ENCODE results near the gene ASS1.

ASS1 gene

DNA sequence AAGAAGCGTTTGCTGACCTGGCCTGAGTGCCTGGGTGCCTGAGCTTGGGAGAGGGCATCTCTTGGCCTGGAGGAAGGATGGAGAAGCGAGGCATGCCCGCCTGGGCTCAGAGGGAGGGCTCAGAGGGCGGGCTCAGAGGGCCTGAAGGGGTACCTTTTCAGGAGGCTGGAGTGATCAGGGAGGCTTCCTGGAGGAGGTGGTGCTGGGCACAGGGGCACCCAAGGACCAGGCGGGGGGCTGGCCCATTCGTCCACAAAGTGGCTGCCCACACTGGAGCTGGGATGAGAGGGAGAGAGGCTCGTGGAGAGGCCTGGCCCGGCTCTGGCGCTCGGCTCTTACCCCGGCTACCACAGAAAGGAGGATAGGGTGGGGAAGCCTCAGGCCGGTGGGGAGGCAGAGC is 32.8 kb downstream of the ASS1 start:
- no peak for DNase-seq

DNA sequence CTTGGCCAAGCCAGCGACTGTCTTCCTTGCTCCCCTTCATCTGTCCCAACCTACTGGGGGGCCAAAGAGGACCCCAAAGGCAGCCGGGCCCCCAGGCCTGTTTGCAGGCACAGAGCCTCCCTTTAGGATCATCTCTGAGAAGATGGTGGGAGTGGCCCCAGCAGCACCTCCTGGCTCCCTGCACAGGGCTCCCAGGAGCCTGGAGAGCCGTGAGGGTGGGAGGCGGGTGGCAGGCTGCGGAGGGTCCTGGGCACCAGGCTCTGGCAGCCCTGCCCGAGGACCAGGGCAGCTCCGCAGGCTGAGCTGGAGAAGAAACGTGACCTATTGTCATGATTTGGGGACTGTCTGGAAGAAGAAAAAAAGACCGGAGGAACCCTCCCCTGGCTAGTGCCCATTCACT is 33.4 kb downstream of the ASS1 start:
- no peak for DNase-seq

DNA sequence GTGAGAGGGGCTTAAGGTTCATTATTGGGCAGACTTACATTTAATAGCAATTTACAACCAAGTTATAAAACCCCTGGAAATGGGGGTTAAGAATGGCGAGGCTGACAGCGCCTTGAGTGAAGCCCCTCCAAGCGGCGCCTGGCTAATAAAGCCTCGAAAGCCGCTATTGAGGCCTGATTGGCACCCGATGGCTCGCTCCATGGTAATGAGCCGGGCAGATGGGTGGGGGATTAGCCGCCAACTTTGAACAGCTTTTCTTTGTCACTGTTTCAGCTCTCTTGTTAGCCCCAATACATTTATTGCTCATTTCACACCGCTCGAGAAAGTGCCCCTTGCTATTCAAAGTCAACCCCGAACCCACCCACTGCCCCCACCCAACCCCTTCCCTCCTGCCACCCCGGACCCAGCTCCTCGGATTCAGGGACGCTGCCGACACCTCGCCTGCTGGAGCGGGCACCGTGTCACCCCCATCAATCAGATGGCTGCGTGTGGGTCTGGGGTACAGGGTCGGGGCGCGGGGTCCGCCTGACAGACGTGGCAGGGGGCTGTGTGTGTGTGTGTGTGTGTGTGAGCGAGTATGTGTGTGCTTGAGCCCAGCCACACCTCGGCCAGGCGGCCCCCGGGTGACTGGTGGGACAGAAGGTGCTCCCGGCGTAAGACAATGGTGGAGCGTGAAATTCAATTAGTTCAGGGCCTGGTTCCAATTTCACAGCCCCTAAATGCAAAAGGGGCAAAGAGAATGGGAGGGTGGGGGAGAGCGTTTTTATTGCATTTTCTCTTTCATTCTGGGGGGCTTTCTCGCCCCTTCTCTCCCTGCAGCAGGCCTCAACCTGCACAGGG is 34.2 kb downstream of the ASS1 start:
- DNase-seq: no peak

DNA sequence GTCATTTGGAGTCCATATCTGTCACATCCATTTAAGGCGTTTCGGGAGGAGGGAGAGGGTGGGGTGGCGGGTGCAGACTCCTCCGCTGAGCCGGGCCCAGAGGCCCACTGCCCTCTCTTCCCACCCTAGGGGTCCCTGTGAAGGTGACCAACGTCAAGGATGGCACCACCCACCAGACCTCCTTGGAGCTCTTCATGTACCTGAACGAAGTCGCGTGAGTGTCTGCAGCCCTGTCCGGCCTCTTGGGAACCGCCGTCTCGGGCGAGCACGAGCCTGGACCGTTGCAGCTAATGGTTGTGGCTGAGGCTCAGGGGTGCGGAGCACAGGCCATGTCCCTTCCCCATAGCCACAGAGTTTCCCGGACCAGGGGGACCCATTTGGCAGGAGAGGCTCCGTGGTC is 34.8 kb downstream of the ASS1 start:
- DNase-seq: no peak

- no peak for DNase-seq
Observed at GRCh38 chr9:130480673-130481072, 35.9 kb downstream of the ASS1 start.

GRCh38 chr9:130482463-130482862 is 37.7 kb downstream of the ASS1 start:
- no peak for DNase-seq

DNA sequence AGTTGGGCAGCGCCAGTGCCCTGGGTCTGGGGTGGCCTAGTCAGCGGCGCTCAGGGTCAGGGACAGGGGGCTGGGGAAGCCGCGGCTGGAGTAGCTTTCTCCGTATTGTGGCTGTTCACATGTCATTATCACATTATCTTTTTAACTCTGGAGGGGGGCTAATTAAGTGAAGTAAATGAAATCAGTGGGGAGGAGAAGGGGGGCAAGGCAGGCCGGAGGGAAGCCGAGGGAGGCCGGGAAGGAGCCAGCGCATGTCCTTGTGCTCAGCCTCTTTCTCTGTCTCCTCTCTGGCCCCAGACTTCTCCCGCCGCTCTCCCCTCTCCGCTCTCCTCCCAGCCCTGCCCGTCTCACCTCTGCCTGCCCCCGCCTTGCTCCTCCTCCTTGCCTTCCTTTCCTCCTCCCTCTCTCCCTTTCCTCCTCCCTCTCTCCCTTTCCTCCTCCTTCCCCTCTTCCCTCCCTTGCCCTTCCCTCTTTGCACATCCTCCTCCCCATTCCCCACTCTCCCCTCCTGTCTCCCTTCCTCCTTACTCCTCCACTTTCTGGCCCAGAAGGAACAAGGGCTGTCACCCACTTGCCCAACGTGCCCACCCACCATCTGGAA is 38.7 kb downstream of the ASS1 start:
- DNase-seq: no peak

GRCh38 chr9:130484362-130485072 is 39.8 kb downstream of the ASS1 start:
- DNase-seq: no peak

DNA sequence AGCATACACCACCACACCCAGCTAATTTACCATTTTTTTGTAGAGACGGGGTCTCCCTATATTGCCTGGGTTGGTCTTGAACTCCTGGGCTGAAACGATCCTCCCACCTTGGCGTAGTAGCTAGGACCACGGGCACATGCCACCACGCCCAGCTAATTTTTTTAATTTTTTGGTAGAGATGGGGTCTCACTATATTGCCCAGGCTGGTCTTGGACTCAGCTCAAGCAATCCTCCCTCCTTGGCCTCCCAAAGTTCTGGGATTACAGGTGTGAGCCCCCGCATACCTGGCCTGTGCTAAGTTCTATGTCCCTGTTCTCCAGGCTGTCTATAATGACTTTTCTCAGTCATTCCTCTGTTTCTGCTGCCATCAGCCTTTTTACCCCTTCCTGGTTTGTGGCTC is 41.3 kb downstream of the ASS1 start:
- no peak for DNase-seq

- no peak for DNase-seq
Observed at GRCh38 chr9:130487500-130487899, 42.7 kb downstream of the ASS1 start.

- no peak for DNase-seq
Observed at GRCh38 chr9:130488621-130489330, 44.0 kb downstream of the ASS1 start.

DNA sequence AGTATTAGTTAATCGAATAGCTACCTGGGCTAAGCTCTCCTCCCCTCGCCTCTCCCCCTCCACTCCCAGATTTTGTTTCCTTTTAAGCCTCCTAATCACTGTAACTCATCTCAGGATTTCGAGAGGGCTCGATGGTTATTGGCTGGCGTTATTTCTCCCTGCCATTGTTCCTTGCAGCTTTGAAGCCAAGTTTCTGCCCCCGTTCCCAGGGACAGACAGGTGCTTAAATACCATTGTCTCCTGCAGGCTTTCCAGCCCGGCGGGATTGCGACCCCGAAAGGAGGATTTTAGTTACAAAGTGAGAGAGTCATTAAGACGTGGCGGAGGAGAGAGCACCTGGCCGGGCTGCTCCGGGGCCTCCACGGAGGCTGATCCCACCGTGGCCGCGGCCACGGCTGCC is 46.2 kb downstream of the ASS1 start:
- no peak for DNase-seq

DNA sequence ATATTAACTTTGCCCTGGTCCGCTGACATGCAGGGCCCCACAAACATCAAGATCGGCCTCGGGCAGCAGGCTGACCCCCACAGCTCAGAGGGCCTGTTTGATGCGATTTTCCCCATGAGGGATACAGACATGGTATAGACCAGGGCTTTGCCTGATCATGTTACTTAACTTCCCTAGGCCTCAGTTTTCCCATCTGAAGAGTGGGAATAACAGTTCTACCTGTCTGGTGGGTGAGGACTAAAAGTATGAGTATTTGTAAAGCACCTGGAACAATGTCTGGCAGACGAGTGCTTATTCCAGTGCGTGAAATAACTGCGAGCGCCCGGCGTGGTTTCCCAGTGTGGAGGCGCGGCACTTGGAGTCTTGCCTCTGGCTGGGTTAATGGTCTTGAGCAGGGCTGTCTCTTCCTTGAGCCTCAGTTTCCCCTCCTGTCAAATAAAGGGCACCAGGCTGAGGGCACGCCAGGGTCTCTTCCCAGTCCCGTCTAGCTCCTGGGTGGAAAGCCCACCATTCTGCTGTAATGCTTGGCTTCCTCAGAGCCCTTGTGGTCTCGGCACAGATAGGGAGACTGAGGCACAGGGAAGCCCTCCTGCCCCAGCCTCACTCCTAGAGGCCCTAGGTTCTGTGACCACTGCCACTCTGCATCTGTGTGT is 47.2 kb downstream of the ASS1 start:
- DNase-seq: no peak

DNA sequence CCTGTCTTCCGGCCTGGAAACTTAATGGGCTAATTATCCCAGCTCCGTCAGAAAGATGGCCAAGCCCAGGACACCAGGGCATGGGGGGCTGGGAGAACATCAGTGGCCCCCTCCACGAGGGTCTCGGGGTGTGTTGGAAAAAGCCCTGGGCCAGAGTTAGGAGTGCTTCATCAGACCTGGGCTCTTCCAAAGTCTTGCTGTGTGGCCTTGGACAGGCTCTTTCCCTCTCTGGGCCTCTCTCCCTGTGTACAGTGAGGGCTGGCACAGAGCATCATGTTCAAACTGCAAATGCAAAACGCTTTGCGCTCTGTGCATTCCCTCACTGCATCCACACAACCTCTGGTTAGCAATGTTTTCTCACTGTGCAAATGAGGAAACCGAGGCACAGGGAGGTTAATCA is 48.3 kb downstream of the ASS1 start:
- no peak for DNase-seq

GRCh38 chr9:130493476-130493875 is 48.7 kb downstream of the ASS1 start:
- DNase-seq: no peak

DNA sequence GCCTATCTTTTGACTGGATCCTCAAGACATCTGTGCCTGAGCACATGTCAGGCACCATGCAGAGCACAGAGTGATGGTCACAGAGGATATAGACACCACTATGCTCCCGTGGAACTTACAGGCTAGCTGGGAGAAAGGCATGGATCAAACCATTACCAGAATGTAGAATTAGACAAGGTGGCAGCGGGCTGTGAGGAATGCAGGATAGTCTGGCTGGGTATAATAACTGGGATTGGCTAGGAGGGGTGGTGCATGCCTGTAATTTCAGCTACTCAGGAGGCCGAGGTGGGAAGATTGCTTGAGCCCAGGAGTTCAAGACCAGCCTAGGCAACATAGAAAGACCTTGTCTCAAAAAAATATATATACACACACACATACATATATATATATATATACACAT is 50.3 kb downstream of the ASS1 start:
- no peak for DNase-seq

DNA sequence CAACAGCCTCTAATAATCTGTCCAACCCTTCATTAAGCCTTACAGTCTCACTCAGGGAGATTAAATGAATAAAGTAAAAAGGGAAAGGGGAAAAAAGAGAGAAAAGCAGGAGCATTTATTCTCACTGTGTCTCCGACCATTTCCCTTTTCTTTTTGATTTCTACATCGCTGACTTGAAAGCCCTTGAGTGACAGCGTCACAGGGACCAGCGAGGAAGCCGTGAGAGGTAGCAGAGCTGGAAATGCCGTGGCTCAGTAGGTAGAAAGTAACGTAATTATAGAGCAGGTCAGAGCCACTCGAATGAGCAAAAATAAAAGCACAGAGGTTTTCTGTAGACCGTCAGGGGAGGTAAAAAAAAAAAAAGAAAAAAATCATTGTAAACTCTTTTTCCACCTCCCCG is 52.4 kb downstream of the ASS1 start:
- DNase-seq: no peak

DNA sequence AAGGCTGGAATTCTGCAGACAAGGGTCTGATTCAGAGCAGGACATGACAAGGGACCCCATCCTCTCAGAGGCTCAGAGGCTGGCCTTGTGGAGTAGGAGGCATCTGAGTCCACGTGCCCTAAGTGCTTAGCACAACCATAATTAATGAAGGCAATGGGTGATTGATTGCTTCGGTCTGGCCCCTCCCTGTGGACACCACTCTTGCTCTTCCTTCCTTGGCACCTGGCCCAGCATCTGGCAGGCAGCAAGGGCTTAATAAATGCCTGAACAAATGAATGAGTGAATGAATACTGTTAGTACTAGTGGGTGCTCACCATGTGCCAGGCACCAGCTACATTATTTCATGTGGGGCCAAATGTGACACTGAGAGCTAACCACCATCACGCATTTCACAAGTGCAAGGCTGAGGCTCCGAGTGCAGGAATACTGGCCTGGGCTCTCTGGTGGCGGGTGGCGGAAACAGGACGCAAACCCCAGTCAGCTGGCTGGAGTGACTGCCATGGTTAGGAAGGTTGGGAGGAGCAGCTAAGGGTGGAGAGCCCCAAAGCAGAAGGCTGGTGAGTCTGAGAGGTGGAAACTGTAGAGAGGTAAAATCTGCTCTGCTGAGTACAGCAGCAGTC is 53.6 kb downstream of the ASS1 start:
- no peak for DNase-seq

DNA sequence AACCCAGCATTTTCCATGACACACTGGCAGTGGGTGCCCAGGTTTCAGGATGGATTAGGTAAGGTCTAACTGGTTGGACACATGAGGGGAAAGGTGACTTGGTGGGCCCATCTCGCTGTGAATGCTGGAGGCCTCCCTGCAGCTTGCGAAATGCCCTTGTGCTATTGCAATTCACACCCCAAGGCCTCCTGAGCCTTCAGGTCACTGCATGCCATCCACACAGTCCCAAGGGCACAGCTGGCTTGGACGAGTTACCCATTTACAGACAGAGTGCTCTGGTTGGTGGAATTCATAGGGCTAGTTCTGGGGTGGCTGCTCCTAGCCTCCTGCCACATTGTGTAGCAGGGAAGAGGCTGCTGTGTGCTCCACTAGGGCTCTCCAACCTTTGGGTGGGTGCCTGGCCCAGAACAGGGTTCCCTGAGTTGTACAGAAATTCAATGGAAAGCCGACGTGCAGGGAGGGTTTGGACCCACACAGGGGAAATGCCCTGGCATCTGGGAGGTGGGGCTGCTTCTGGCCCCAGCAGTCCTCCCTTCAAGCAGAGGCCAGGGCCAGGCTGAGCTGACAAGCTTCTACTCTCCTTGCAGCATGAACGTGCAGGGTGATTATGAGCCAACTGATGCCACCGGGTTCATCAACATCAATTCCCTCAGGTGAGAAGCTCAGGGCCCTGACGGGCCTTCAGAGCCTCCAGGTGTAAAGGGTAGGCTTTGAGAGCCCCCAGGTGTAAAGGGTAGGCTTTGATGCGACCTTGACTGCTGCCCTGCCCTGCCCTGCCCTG is 54.3 kb downstream of the ASS1 start:
- no peak for DNase-seq

- no peak for DNase-seq
Observed at GRCh38 chr9:130499804-130500263, 55.1 kb downstream of the ASS1 start.

All from GOT3 (cell line).